ENCODE data around the gene KIFAP3. TPM values are rescaled to one million over a fixed set of nuclear protein-coding genes. Genes with fewer than 3 reads are reported as not detected.

Gene KIFAP3
- total and polyA plus RNA-seq, 2 of the 8 experiments (the other 6 are each of a cell fraction or from before 2014, with no cell fraction given) = 1.3 to 3.2 TPM

- peaks cover 0 to 27% of the 10 kb centered on the region in 2 experiments; a peak in 2 of 4 replicates for H3K79me2 ChIP-seq (ENCODE audit: control insufficient read depth in 1 of 2, insufficient read depth in 2 of 2, low read length in 2 of 2)
- DNase-seq (ENCODE audit: low read depth in 1 of 2, low spot score in 2 of 2) = no peak
- H3K4me2 ChIP-seq (ENCODE audit: insufficient read depth in 1 of 2, low read depth in 2 of 2, low read length in 2 of 2) = no peak overlapping the region
- 85% methylated on average over 2 of the region's 2 CpGs; no CpG with 5 or more reads in 1 of the 2 experiments for WGBS, 2 experiments (ENCODE audit: extremely low coverage in 1 of 2, insufficient coverage in 1 of 2, insufficient read length in 1 of 2, insufficient replicate concordance in 2 of 2, low coverage in 1 of 2, low lambda C conversion rate in 2 of 2, missing lambda C conversion rate in 1 of 2)
- FAIRE-seq = no peak
- H3K27me3 ChIP-seq (replicated peaks in 1 of 4; ENCODE audit: control insufficient read depth in 3 of 4, extremely low read depth in 1 of 4, insufficient read depth in 3 of 4, low read length in 3 of 4) = no peaks in the 10 kb centered on the region
- H3K56ac ChIP-seq (replicated peaks; ENCODE audit: insufficient read length, low read depth, low read length) = no peak overlapping the region
- no peak overlapping the region; a peak in 1 of 7 replicates for H3K9ac ChIP-seq (replicated peaks in 1 of 4; ENCODE audit: extremely low read depth in 1 of 4, low read depth in 3 of 4, low read length in 3 of 4)
- no peak overlapping the region for H2BK120ac ChIP-seq (replicated peaks; ENCODE audit: low read depth, low read length)
- no peak overlapping the region for H2AFZ ChIP-seq (ENCODE audit: low read length)
- H3K14ac ChIP-seq (ENCODE audit: insufficient read length) = no peak overlapping the region
- no peak overlapping the region for H2BK12ac ChIP-seq (ENCODE audit: low read depth, low read length)
- no peak overlapping the region for H3K4ac ChIP-seq (replicated peaks; ENCODE audit: insufficient read length, low read depth, low read length)
- POLR2A ChIA-PET (ENCODE audit: partially characterized antibody) = no interaction called here
- H3K18ac ChIP-seq (ENCODE audit: extremely low read depth, low read length) = no peak overlapping the region
- no peak overlapping the region for H2AK5ac ChIP-seq (ENCODE audit: low read depth, low read length)
- peaks cover 0 to 10% (median 7%) of the 10 kb centered on the region in 4 experiments; a peak in 4 of 7 replicates for H3K4me1 ChIP-seq (replicated peaks in 1 of 4; ENCODE audit: control insufficient read depth in 3 of 4, insufficient read depth in 4 of 4, low read length in 3 of 4)
- peaks cover 0 to 19% (median 6%) of the 10 kb centered on the region in 4 experiments; a peak in 4 of 8 replicates for H3K36me3 ChIP-seq (ENCODE audit: control insufficient read depth in 2 of 4, insufficient read depth in 4 of 4, low read length in 3 of 4)
- H3K4me3 ChIP-seq (ENCODE audit: extremely low read depth in 1 of 4, insufficient read depth in 2 of 4, low read depth in 3 of 4, low read length in 4 of 4) = no peak overlapping the region
- H2BK5ac ChIP-seq (ENCODE audit: low read depth, low read length) = no peak overlapping the region
- peaks cover 0 to 7% of the 10 kb centered on the region in 2 experiments for H4K20me1 ChIP-seq (replicated peaks in 1 of 2; ENCODE audit: control insufficient read depth in 1 of 2, insufficient read depth in 2 of 2, low read length in 2 of 2)
- H3K9me3 ChIP-seq (ENCODE audit: insufficient read depth in 2 of 2, low read depth in 1 of 2, low read length in 1 of 2) = no peaks in the 10 kb centered on the region
- no peak overlapping the region for H4K5ac ChIP-seq (ENCODE audit: insufficient read length, low read depth, low read length)
- no peak overlapping the region for H2BK20ac ChIP-seq (ENCODE audit: low read length)
- H3K23me2 ChIP-seq (ENCODE audit: low read depth, low read length) = peaks cover 3% of the 10 kb centered on the region
- H2BK15ac ChIP-seq (ENCODE audit: low read length) = no peak overlapping the region
- CTCF ChIA-PET (ENCODE audit: partially characterized antibody) = no interaction called here
- no peak overlapping the region for H3K27ac ChIP-seq (ENCODE audit: low read depth, low read length)
- H4K91ac ChIP-seq (replicated peaks; ENCODE audit: insufficient read length, low read length) = no peak overlapping the region
- H4K8ac ChIP-seq (ENCODE audit: extremely low read depth, insufficient read depth, low read length) = no peak overlapping the region
- no peak overlapping the region for H3K23ac ChIP-seq (ENCODE audit: insufficient read length)
- peaks cover 2% of the 10 kb centered on the region; the same call in 1 of the 2 replicates for H3K79me1 ChIP-seq (ENCODE audit: low read depth, low read length)
- TF ChIP-seq POLR2A (IDR thresholded peaks at IDR 0.05; ENCODE audit: control extremely low read depth in 1 of 2, low read depth in 2 of 2, low read length in 2 of 2) = no peak
- no peak for TF ChIP-seq RBBP5 (IDR thresholded peaks at IDR 0.05; ENCODE audit: borderline replicate concordance, low read depth, low read length)
- TF ChIP-seq POLR2AphosphoS5 (IDR thresholded peaks at IDR 0.05; ENCODE audit: low read depth, low read length) = no peak
- TF ChIP-seq USF2 (IDR thresholded peaks at IDR 0.05; ENCODE audit: low read length) = no peak
- no peak for TF ChIP-seq SUZ12 (IDR thresholded peaks at IDR 0.05; ENCODE audit: low read length)
- no peak for TF ChIP-seq KDM4A (IDR thresholded peaks at IDR 0.05; ENCODE audit: low read depth, low read length, severe bottlenecking)
- no peak for TF ChIP-seq GTF2F1 (IDR thresholded peaks at IDR 0.05; ENCODE audit: borderline replicate concordance, low read depth, low read length)
- TF ChIP-seq PHF8 (conservative IDR thresholded peaks at IDR 0.05; ENCODE audit: low read depth, low read length) = no peak
- no peak for TF ChIP-seq ATF2 (IDR thresholded peaks at IDR 0.05; ENCODE audit: low read length)
- TF ChIP-seq SIN3A (conservative IDR thresholded peaks at IDR 0.05 in 1 of 2, IDR thresholded peaks at IDR 0.05 in 1 of 2; ENCODE audit: low read depth in 1 of 2, low read length in 2 of 2) = no peak
Observed at GRCh38 chr1:169889871-169890270, 184.6 kb downstream of the KIFAP3 start.

All from H1 (cell line).